Measurements from ENCODE around the gene TTLL12.

The TTLL12 gene

DNA sequence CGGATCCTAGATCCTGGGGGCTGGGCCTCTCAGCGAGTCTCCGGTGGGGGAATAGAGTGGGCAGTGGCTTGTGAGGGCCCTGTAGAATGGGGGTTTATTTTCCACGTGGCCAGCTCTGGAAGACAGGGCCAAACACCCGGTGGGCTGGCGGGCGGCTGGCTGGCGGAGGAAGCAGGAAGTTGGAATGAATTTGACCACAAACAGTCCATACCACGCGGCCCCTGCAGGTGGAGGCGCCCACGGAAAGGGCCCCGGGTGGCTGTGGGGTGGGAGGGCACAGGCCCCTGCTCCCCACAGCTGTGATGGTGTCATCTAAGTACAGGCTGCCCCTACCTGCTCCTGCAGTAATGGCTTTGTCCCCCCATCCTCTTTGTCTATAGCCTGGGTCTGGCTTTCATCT lies 58.8 kb downstream of the TTLL12 start:
- Histone ChIP-seq H3K27me3 (ENCODE audit: insufficient read depth, poor library complexity, severe bottlenecking) (no peaks in the 10 kb centered on the region), H3K4me3 (replicated peaks; ENCODE audit: insufficient read depth, low read length) (no peak overlapping the region), H3K27ac (replicated peaks) (peak overlapping the region; percentile 86)
- peak in 1 of 2 experiments; percentile 79 for DNase-seq (ENCODE audit: low read depth in 1 of 2, low spot score in 1 of 2)
- peak; percentile 78 for TF ChIP-seq POLR2AphosphoS5 (IDR thresholded peaks at IDR 0.05; ENCODE audit: low read depth)
- no peak for TF ChIP-seq GABPA (IDR thresholded peaks at IDR 0.05; ENCODE audit: low read depth)
- no peak for TF ChIP-seq SPI1 (IDR thresholded peaks at IDR 0.05; ENCODE audit: borderline replicate concordance, low read depth)
- no peak for TF ChIP-seq CTCF (IDR thresholded peaks at IDR 0.05; ENCODE audit: insufficient read depth, low read length)
- TF ChIP-seq, protein P1, sequence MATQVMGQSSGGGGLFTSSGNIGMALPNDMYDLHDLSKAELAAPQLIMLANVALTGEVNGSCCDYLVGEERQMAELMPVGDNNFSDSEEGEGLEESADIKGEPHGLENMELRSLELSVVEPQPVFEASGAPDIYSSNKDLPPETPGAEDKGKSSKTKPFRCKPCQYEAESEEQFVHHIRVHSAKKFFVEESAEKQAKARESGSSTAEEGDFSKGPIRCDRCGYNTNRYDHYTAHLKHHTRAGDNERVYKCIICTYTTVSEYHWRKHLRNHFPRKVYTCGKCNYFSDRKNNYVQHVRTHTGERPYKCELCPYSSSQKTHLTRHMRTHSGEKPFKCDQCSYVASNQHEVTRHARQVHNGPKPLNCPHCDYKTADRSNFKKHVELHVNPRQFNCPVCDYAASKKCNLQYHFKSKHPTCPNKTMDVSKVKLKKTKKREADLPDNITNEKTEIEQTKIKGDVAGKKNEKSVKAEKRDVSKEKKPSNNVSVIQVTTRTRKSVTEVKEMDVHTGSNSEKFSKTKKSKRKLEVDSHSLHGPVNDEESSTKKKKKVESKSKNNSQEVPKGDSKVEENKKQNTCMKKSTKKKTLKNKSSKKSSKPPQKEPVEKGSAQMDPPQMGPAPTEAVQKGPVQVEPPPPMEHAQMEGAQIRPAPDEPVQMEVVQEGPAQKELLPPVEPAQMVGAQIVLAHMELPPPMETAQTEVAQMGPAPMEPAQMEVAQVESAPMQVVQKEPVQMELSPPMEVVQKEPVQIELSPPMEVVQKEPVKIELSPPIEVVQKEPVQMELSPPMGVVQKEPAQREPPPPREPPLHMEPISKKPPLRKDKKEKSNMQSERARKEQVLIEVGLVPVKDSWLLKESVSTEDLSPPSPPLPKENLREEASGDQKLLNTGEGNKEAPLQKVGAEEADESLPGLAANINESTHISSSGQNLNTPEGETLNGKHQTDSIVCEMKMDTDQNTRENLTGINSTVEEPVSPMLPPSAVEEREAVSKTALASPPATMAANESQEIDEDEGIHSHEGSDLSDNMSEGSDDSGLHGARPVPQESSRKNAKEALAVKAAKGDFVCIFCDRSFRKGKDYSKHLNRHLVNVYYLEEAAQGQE (IDR thresholded peaks at IDR 0.05; ENCODE audit: insufficient replicate concordance, low read depth) = no peak

- Histone ChIP-seq H3K4me3 (replicated peaks; ENCODE audit: insufficient read depth, low read length) (no peak overlapping the region), H3K27me3 (ENCODE audit: insufficient read depth, poor library complexity, severe bottlenecking) (no peaks in the 10 kb centered on the region), H3K27ac (replicated peaks) (peak overlapping the region; percentile 86)
- TF ChIP-seq SPI1 (IDR thresholded peaks at IDR 0.05; ENCODE audit: borderline replicate concordance, low read depth) (no peak), GABPA (IDR thresholded peaks at IDR 0.05; ENCODE audit: low read depth) (no peak), POLR2AphosphoS5 (IDR thresholded peaks at IDR 0.05; ENCODE audit: low read depth) (no peak), CTCF (IDR thresholded peaks at IDR 0.05; ENCODE audit: insufficient read depth, low read length) (no peak)
- TF ChIP-seq, protein P1 (IDR thresholded peaks at IDR 0.05; ENCODE audit: insufficient replicate concordance, low read depth) = no peak
- DNase-seq (ENCODE audit: low read depth in 1 of 2, low spot score in 1 of 2) = no peak
These were observed 59.6 kb downstream of the TTLL12 start for GRCh38 chr22:43127166-43127908.

DNA sequence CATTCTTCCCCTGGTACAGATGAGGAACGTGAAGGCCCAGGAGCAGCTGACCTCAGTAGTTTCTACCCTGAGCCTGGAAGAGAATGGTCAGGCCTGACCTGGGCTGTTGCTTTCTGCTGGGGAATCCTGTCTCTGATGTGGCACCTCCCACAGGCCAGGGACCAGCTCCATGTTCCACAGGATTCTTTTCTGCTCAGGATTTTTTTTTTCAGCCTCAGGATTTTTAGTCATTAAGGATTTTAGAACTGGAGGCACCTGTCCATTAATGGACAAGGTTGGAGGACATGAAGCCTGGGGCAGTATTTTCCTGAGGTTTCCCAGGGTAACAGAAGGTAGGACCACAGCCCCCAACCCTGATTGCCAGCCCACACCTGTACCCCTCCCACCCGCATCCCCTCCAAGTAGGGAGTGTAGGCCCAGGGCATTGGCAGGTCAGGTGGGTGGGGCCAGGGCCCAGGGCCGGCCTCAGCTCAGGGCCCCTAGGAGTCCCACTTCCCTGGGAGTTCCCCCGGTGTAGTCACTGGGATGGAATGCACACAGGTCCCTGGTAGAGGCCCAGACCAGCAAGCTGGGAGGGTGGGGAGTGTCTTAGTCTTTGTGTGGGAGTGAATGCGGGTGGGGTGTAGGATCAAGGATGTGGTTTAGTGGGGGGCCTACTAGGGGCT lies 60.3 kb downstream of the TTLL12 start:
- TF ChIP-seq POLR2AphosphoS5 (IDR thresholded peaks at IDR 0.05; ENCODE audit: low read depth) = no peak; the same call in 1 of the 2 replicates
- TF ChIP-seq SPI1 (IDR thresholded peaks at IDR 0.05; ENCODE audit: borderline replicate concordance, low read depth) = no peak
- TF ChIP-seq, protein P1 (IDR thresholded peaks at IDR 0.05; ENCODE audit: insufficient replicate concordance, low read depth) = no peak
- TF ChIP-seq CTCF (IDR thresholded peaks at IDR 0.05; ENCODE audit: insufficient read depth, low read length) = no peak
- TF ChIP-seq GABPA (IDR thresholded peaks at IDR 0.05; ENCODE audit: low read depth) = no peak
- peak overlapping the region; percentile 86 for H3K27ac ChIP-seq (replicated peaks)
- no peak overlapping the region for H3K4me3 ChIP-seq (replicated peaks; ENCODE audit: insufficient read depth, low read length)
- DNase-seq (ENCODE audit: low read depth in 1 of 2, low spot score in 1 of 2) = no peak
- H3K27me3 ChIP-seq (ENCODE audit: insufficient read depth, poor library complexity, severe bottlenecking) = no peaks in the 10 kb centered on the region

Measured in HL-60 (cell line).